Psoas muscle (tissue), 8 donors: ENCODE data around the gene EIF3A. TPM values are rescaled to one million over a fixed set of nuclear protein-coding genes. Genes with fewer than 3 reads are reported as not detected.

Experiments used
- ATAC-seq, 4 donors: fragments of 200-7000 bp; cut with Tn5 transposase; one replicate each; pipeline ENCODE4 v1.9.1; 2020; ENCODE audit warnings: moderate library complexity in 3 of 4, mild to moderate bottlenecking in 2 of 4
- DNase-seq, 2 donors: peaks; one replicate each; pipeline ENCODE4 v3.0.0-alpha.2; 2020
- H3K27ac ChIP-seq: fragments of 200-600 bp; one replicate; pipeline ENCODE4 v1.8.0; 2022
- H3K27me3 ChIP-seq, 3 donors: fragments of 200-600 bp in 1 of 3; one replicate each; pipeline versions ENCODE4 v1.6.1 to v1.8.0; 2013 to 2022; ENCODE audit warnings: low read length in 2 of 3, mild to moderate bottlenecking in 2 of 3, moderate library complexity in 1 of 3; ENCODE audit not compliant: insufficient read depth in 3 of 3
- H3K36me3 ChIP-seq, 2 donors: fragments of 200-600 bp in 1 of 2; one replicate each; pipeline versions ENCODE4 v1.6.1 to v1.8.0; 2013 to 2022; ENCODE audit warnings: low read depth in 1 of 2, mild to moderate bottlenecking in 1 of 2, moderate library complexity in 1 of 2; ENCODE audit not compliant: insufficient read depth in 1 of 2
- H3K4me1 ChIP-seq: fragments of 200-600 bp; one replicate; pipeline ENCODE4 v1.8.0; 2022
- H3K4me3 ChIP-seq: fragments of 200-600 bp; one replicate; pipeline ENCODE4 v1.8.0; 2022; ENCODE audit warnings: mild to moderate bottlenecking
- H3K9me3 ChIP-seq: fragments of 200-600 bp; one replicate; pipeline ENCODE4 v1.8.0; 2022
- CTCF ChIP-seq: fragments of 200-600 bp; IDR thresholded peaks from one replicate; pipeline ENCODE4 v1.8.0; 2022; ENCODE audit warnings: antibody characterized with exemption
- WGBS, 3 donors: extraction: QIAGEN DNeasy Blood & Tissue Kit; methylation state at CpG; one replicate each; pipeline versions ENCODE4 v1.1.6 to v1.1.7; 2013; 5-methylcytosine and 5-hydroxymethylcytosine counted together
- intact Hi-C, 2 donors: fragments of 100-400 bp; cut with DNase I; formaldehyde crosslinking; loops; one replicate each; pipeline versions ENCODE4 v1.11.0 to v1.14.2; 2022
- polyA plus RNA-seq, 3 donors: library from polyadenylated mRNA; stranded (reverse); fragments of 200-250 nt; gene quantifications; one replicate each; pipeline ENCODE4 v1.2.3, GENCODE V29; 2013
- total RNA-seq, 4 donors: library from RNA; stranded (reverse); fragmentation: NEBNext Ultra II Directional in 2 of 4; extraction: Animal tissue kit (Norgen Biotek cat#: 25700) in 2 of 4; gene quantifications; one replicate each; pipeline versions ENCODE4 v1.2.1 to v1.2.4, GENCODE V29; 2021 to 2023
- donor health status: healthy with polysubstance abuse.
- donor health status: DM: no; HTN: no; CAD: no; lungs with moderate emphysema.
- donor health status: Bipolar disorder and iron deficiency.
- donor health status: healthy.
- donor health status: DM: yes; HTN: yes; CAD: no.
- donor health status: DM: no; HTN: no; CAD: no.
- donor health status: DM: no; HTN: no; CAD: no.
- donor health status: DM: yes; HTN: yes; CAD: no.

The EIF3A gene
- total and polyA plus RNA-seq, 7 donors: 71.3 to 226 (median 148) TPM

GRCh38 chr10:119055472-119055871, 25.1 kb downstream of the EIF3A start:
- no peak overlapping the region for H3K27ac ChIP-seq
- DNase-seq (no peak), ATAC-seq (no peak)
- H3K4me1 ChIP-seq: no peaks in the 10 kb centered on the region
- H3K9me3 ChIP-seq: no peaks in the 10 kb centered on the region
- H3K36me3 ChIP-seq: peaks cover 19 to 100% of the 10 kb centered on the region in 2 donors
- H3K4me3 ChIP-seq: no peak overlapping the region
- H3K27me3 ChIP-seq: no peaks in the 10 kb centered on the region
- TF ChIP-seq CTCF: no peak
- intact Hi-C loops: loop anchor here in 1 of 2 donors (10.0 kb wide), 1 partner anchor 789 kb away; no protein-coding TSS in a partner anchor
- WGBS, 3 donors: 84 to 87% (median 84%) methylated on average over 1 of the region's 1 CpG

GRCh38 chr10:119051775-119052174, 28.8 kb downstream of the EIF3A start:
- ATAC-seq (no peak), DNase-seq (no peak)
- Histone ChIP-seq H3K4me3 (no peak overlapping the region), H3K36me3 (peaks cover 20 to 100% of the 10 kb centered on the region in 2 donors), H3K27me3 (no peaks in the 10 kb centered on the region), H3K4me1 (no peaks in the 10 kb centered on the region), H3K27ac (no peak overlapping the region), H3K9me3 (no peaks in the 10 kb centered on the region)
- TF ChIP-seq CTCF: no peak
- intact Hi-C loops: loop anchor here in 1 of 2 donors (5.0 to 10.0 kb wide), 2 partner anchors 531 to 793 kb away; no protein-coding TSS in a partner anchor
- 88 to 94% (median 93%) methylated on average over 3 of the region's 3 CpGs for WGBS, 3 donors

DNA sequence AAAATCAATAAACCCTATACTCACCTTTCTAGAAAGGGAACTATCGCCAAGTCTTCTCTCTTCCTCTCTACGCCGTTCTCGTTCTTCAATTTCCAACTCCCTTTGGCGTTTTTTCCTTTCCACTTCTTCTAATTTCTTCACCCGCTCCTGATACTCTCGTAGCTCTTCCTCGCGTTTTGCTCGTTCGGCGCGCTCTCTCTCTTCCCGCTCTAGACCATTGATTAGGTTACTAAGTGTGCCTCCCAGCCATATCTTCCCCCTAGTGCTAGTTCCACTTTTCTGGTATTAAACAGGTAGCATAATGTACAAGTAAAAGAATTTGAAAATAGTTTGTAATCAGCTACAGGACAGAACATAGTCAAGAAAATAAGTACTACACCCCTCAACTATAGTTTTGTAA, 30.8 kb downstream of the EIF3A start:
- no peaks in the 10 kb centered on the region for H3K27me3 ChIP-seq
- no peaks in the 10 kb centered on the region for H3K4me1 ChIP-seq
- DNase-seq (no peak), ATAC-seq (no peak)
- peaks cover 18 to 100% of the 10 kb centered on the region in 2 donors for H3K36me3 ChIP-seq
- TF ChIP-seq CTCF: no peak
- no peak overlapping the region for H3K4me3 ChIP-seq
- H3K27ac ChIP-seq: no peak overlapping the region
- 95 to 96% (median 96%) methylated on average over 14 of the region's 14 CpGs for WGBS, 3 donors
- no peaks in the 10 kb centered on the region for H3K9me3 ChIP-seq
- intact Hi-C loops: loop anchor here in 1 of 2 donors (5.0 to 10.0 kb wide), 4 partner anchors 113 to 875 kb away; no protein-coding TSS in a partner anchor

DNA sequence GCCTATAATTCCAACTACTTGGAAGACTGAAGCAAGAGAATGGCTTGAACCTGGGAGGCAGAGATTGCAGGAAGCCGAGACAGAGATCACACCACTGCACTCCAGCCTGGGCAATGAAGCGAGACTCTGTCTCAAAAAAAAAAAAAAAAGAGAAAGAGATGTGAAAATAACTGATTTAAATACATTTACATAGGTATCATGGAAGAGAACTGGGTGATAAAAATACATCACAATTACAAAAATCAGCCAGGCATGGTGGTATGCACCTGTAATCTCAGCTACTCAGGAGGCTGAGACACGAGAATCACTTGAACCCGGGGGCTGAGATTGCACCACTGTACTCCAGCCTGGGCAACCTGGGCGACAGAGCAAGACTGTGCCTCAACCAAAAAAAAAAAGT, 31.3 kb downstream of the EIF3A start:
- no peaks in the 10 kb centered on the region for H3K27me3 ChIP-seq
- peaks cover 18 to 100% of the 10 kb centered on the region in 2 donors for H3K36me3 ChIP-seq
- no peak overlapping the region for H3K4me3 ChIP-seq
- ATAC-seq (no peak), DNase-seq (no peak)
- WGBS, 3 donors: 96 to 98% (median 97%) methylated on average over 5 of the region's 5 CpGs
- intact Hi-C loops: loop anchor here in 1 of 2 donors (5.0 to 10.0 kb wide), 2 partner anchors 113 to 875 kb away; no protein-coding TSS in a partner anchor
- H3K9me3 ChIP-seq: no peaks in the 10 kb centered on the region
- H3K27ac ChIP-seq: no peak overlapping the region
- no peak for TF ChIP-seq CTCF
- no peaks in the 10 kb centered on the region for H3K4me1 ChIP-seq

DNA sequence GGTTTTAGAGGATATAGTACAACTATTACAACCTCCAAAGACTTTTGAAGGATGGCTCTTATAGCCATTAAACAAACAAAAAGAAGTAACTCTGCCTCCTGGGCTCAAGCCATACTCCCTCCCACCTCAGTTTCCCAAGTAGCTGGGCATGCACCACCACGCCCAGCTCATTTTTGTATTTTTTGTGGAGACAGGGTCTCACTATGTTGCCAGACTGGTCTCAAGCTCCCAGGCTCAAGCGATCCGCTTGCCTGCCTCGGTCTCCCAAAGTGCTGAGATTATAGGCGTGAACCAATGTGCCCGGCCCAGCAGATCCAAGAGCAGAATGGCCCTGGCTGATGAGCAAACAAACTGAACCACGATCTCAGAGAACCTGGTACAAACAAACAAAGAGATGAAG, 35.1 kb downstream of the EIF3A start:
- no peak overlapping the region for H3K4me3 ChIP-seq
- intact Hi-C loops: loop anchor here in 1 of 2 donors (5.0 to 10.0 kb wide), 2 partner anchors 117 to 879 kb away; no protein-coding TSS in a partner anchor
- DNase-seq (no peak), ATAC-seq (no peak)
- H3K27me3 ChIP-seq: no peaks in the 10 kb centered on the region
- H3K36me3 ChIP-seq: peaks cover 18 to 100% of the 10 kb centered on the region in 2 donors
- H3K4me1 ChIP-seq: no peaks in the 10 kb centered on the region
- 92 to 97% (median 94%) methylated on average over 7 of the region's 7 CpGs for WGBS, 3 donors
- no peak for TF ChIP-seq CTCF
- H3K27ac ChIP-seq: no peak overlapping the region
- no peaks in the 10 kb centered on the region for H3K9me3 ChIP-seq
